ENCODE results near the gene WSB2. TPM values are rescaled to one million over a fixed set of nuclear protein-coding genes. Genes with fewer than 3 reads are reported as not detected.
"Not testable (repeated sequence)": the region's sequence is repeated elsewhere in the genome, so short reads cannot be mapped to it uniquely, and the experiment has no call there.

The WSB2 gene
- total and polyA plus RNA-seq, 7 experiments from 2014 or later = 10.2 to 52.2 (median 18.5) TPM

DNA sequence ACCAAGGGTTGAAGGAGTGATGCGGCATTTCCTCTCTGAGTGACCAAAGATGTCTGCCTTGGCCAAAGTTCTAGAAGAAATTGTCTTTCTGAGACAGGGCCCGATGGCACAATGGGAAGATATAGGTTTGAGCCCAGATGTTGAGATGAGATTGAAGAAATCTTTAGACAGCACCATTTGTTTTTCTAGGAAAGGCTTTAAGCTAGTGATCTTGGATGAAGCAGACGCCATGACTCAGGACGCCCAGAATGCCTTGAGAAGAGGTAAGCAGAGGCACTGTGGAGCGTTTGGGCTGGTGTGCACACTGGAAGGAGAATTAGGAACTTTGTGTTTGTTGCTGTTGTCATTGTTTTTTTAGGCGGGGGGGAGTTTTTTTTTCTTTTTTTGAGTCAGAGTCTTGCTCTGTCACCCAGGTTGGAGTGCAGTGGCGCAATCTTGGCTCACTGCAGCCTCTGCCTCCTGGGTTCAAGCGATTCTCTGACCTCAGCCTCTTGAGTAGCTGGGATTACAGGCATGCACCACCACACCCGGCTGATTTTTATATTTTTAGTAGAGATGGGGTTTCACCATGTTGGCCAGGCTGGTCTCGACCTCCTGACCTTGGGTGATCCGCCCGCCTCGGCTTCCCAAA is 38.8 kb downstream of the WSB2 start:
- DNase-seq; CTCF ChIA-PET; POLR2A ChIA-PET; H3K9me3 ChIP-seq (ENCODE audit: control insufficient read depth in 2 of 3, low read length in 3 of 3); H3K27me3 ChIP-seq (ENCODE audit: control insufficient read depth in 2 of 2, insufficient read depth in 2 of 2, low read length in 2 of 2); intact Hi-C loops (cut with micrococcal nuclease); H3K9me3 Mint-ChIP-seq; H3K27ac ChIP-seq (ENCODE audit: low read depth, low read length); ATAC-seq; H3K4me1 ChIP-seq (ENCODE audit: control insufficient read depth in 2 of 2, insufficient read depth in 2 of 2, low read length in 2 of 2); H3K27me3 Mint-ChIP-seq; H3K4me3 Mint-ChIP-seq; H3K4me3 ChIP-seq (ENCODE audit: low read length): not testable (repeated sequence)
- peaks cover 0 to 61% (median 0%) of the 10 kb centered on the region in 3 experiments for H3K36me3 ChIP-seq (ENCODE audit: control insufficient read depth in 2 of 3, insufficient read depth in 3 of 3, low read length in 3 of 3)
- H3K27ac Mint-ChIP-seq = peak overlapping the region in 3 of 9 donors; percentile 34 to 68 (median 55)
- H3K4me1 Mint-ChIP-seq = peaks cover 7 to 27% (median 12%) of the 10 kb centered on the region in 7 donors
- H3K36me3 Mint-ChIP-seq = peaks cover 4 to 54% (median 24%) of the 10 kb centered on the region in 5 donors

DNA sequence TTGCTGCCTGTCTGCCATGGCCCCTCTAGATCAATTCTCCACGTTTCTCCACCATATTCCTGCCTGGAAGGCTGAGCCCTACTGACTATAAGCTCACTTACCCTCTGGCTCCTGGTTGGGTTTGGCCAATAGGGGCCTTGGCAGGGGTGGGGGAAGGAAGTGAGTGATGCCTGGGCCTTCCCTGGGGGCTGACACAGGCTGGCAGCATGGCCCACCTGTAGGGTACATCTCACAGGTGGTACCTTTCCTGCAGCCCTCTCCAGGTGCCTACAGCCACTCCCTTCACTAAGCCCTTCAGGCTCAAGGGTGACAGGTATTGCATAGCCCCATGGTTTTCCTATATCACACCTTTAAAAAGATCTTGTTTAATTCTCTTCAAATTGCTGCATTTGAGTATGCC is 40.9 kb downstream of the WSB2 start:
- Histone ChIP-seq H3K36me3 (ENCODE audit: control insufficient read depth in 2 of 3, insufficient read depth in 3 of 3, low read length in 3 of 3) (peaks cover 0 to 43% (median 0%) of the 10 kb centered on the region in 3 experiments), H3K27me3 (ENCODE audit: control insufficient read depth in 2 of 2, insufficient read depth in 2 of 2, low read length in 2 of 2) (no peaks in the 10 kb centered on the region), H3K4me1 (ENCODE audit: control insufficient read depth in 2 of 2, insufficient read depth in 2 of 2, low read length in 2 of 2) (peaks cover 10 to 13% of the 10 kb centered on the region in 2 donors), H3K9me3 (ENCODE audit: control insufficient read depth in 2 of 3, low read length in 3 of 3) (no peaks in the 10 kb centered on the region), H3K27ac (ENCODE audit: low read depth, low read length) (no peak overlapping the region), H3K4me3 (ENCODE audit: low read length) (no peak overlapping the region)
- intact Hi-C loops (cut with micrococcal nuclease) = no loop called here
- POLR2A ChIA-PET = no interaction called here
- CTCF ChIA-PET = no interaction called here
- Mint-ChIP-seq H3K9me3 (peaks cover 0 to 5% (median 0%) of the 10 kb centered on the region in 11 donors), H3K36me3 (peaks cover 0 to 33% (median 11%) of the 10 kb centered on the region in 5 donors), H3K4me1 (peaks cover 17 to 36% (median 18%) of the 10 kb centered on the region in 7 donors), H3K27me3 (peaks cover 0 to 3% (median 0%) of the 10 kb centered on the region in 5 donors), H3K4me3 (no peak overlapping the region), H3K27ac (peak overlapping the region in 1 of 9 donors; percentile 26)
- ATAC-seq = no peak
- no peak for DNase-seq

DNA sequence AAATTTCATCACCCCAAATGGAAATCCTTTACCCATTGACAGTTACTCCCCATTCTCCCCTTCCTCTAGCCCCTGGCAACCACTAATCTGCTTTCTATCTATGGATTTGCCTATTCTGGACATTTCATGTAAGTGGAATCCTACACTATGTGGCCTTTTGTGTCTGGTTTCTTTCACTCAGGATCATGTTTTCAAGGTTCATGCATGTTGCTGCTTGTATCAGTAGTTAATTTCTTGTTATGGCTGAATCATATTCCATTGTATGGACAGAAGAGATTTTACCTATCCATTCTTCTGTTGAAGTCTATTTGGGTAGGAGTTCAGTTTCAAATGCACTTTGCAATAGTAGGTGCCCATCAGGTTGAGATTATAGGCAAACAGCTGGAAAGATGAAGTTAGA is 43.1 kb downstream of the WSB2 start:
- H3K36me3 ChIP-seq (ENCODE audit: control insufficient read depth in 2 of 3, insufficient read depth in 3 of 3, low read length in 3 of 3) = peaks cover 0 to 33% (median 0%) of the 10 kb centered on the region in 3 experiments
- H3K4me1 Mint-ChIP-seq = peaks cover 17 to 35% (median 18%) of the 10 kb centered on the region in 7 donors
- no peak overlapping the region for H3K27ac ChIP-seq (ENCODE audit: low read depth, low read length)
- no peak for DNase-seq
- peaks cover 0 to 25% (median 6%) of the 10 kb centered on the region in 5 donors for H3K36me3 Mint-ChIP-seq
- H3K4me1 ChIP-seq (ENCODE audit: control insufficient read depth in 2 of 2, insufficient read depth in 2 of 2, low read length in 2 of 2) = peaks cover 10 to 13% of the 10 kb centered on the region in 2 donors
- ChIA-PET CTCF (no interaction called here), POLR2A (interaction anchor here (0.7 to 2.2 kb wide), 2 partner anchors 19 to 42 kb away, joined by 3 to 9 read pairs; partner anchors contain the start of gene WSB2)
- no peaks in the 10 kb centered on the region for H3K9me3 ChIP-seq (ENCODE audit: control insufficient read depth in 2 of 3, low read length in 3 of 3)
- peak overlapping the region in 2 of 9 donors; percentile 25 to 71 for H3K27ac Mint-ChIP-seq
- H3K27me3 ChIP-seq (ENCODE audit: control insufficient read depth in 2 of 2, insufficient read depth in 2 of 2, low read length in 2 of 2) = no peaks in the 10 kb centered on the region
- H3K4me3 ChIP-seq (ENCODE audit: low read length) = no peak overlapping the region
- peaks cover 0 to 7% (median 0%) of the 10 kb centered on the region in 5 donors for H3K27me3 Mint-ChIP-seq
- H3K9me3 Mint-ChIP-seq = peaks cover 0 to 5% (median 0%) of the 10 kb centered on the region in 11 donors
- intact Hi-C loops (cut with micrococcal nuclease) = loop anchor here (2.0 to 5.0 kb wide), 5 partner anchors 15 to 1281 kb away; partner anchors contain the start of genes FBXO21 (in 2 of the 2), KSR2 (in 1 of the 2), RNFT2 (in 1 of the 2) and SPRING1 (in 1 of the 2)
- peak overlapping the region; percentile 59 to 95 (median 91) for H3K4me3 Mint-ChIP-seq
- no peak for ATAC-seq

DNA sequence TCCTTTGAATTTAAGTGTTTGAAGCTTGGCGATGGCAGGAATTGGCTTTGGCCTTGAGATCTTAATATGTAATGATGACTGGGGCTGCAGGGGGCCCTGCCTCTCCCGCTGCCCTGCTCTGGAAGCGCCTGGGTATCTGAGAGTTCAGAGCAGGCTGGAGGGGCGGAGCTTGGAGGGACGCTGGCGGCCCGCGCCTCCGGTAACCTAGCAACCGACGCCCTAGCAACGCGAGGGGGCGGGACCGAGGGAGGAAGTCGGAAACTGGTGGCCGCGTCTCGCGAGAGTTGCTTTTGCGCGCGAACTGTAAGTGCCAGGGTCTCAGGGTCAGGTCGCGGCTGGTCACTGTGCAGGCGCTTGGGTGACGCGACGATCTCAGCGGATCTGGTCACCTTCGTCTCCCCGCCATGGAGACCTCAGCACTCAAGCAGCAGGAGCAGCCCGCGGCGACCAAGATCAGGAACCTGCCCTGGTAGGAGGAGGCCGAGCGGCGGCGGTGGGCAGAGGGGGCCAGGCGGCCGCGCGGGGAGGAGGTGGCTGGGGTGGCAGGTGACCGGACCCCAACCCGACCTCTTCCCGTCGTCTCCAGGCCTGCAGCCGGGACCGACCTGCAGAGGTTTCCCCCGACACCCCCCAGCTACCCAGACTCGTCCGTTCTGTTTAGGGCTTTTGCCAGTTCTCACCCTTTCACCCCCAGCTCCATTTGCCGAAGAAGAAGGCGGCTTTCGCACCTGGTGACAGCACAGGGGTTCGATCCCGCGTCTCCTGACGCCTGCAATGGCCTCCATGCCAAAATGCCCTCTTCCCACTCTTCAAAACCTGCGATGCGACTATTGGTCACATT is 44.3 kb downstream of the WSB2 start, which contains the start of gene RFC5:
Gene RFC5, plus strand, starts transcription at position 280 of the 841 bp plus-strand sequence. Its CDS starts 125 bp downstream, at position 405.
- peak within 1 kb of the TSS; percentile 80 for H3K4me3 ChIP-seq (ENCODE audit: low read length)
- ChIA-PET CTCF (interaction anchor here (0.6 to 1.4 kb wide), 2 partner anchors 45 to 1366 kb away, joined by 3 read pairs; no protein-coding TSS in a partner anchor), POLR2A (interaction anchor here (1.1 to 2.2 kb wide), 4 partner anchors 9 to 343 kb away, joined by 3 to 9 read pairs (median 4); partner anchors contain the start of gene WSB2)
- peaks cover 10 to 13% of the 10 kb centered on the region in 2 donors for H3K4me1 ChIP-seq (ENCODE audit: control insufficient read depth in 2 of 2, insufficient read depth in 2 of 2, low read length in 2 of 2)
- Mint-ChIP-seq H3K9me3 (peaks cover 0 to 5% (median 0%) of the 10 kb centered on the region in 11 donors), H3K4me1 (peaks cover 11 to 29% (median 18%) of the 10 kb centered on the region in 7 donors), H3K27ac (peak within 1 kb of the TSS; percentile 82 to 95 (median 92)), H3K36me3 (peaks cover 0 to 21% (median 5%) of the 10 kb centered on the region in 5 donors), H3K4me3 (peak within 1 kb of the TSS; percentile 89 to 95 (median 92)), H3K27me3 (peaks cover 0 to 7% (median 0%) of the 10 kb centered on the region in 5 donors)
- peaks cover 0 to 22% (median 0%) of the 10 kb centered on the region in 3 experiments for H3K36me3 ChIP-seq (ENCODE audit: control insufficient read depth in 2 of 3, insufficient read depth in 3 of 3, low read length in 3 of 3)
- H3K27ac ChIP-seq (ENCODE audit: low read depth, low read length) = peak within 1 kb of the TSS; percentile 69
- H3K9me3 ChIP-seq (ENCODE audit: control insufficient read depth in 2 of 3, low read length in 3 of 3) = no peaks in the 10 kb centered on the region
- DNase-seq (peak; percentile 93 to 98 (median 97)), ATAC-seq (peak; percentile 99)
- H3K27me3 ChIP-seq (ENCODE audit: control insufficient read depth in 2 of 2, insufficient read depth in 2 of 2, low read length in 2 of 2) = no peaks in the 10 kb centered on the region
- intact Hi-C loops (cut with micrococcal nuclease) = loop anchor here (1.0 to 5.0 kb wide), 11 partner anchors 16 to 1651 kb away; partner anchors contain the start of genes FBXO21 (in 2 of the 2), PEBP1 (in 2 of the 2), KSR2 (in 1 of the 2) and RNFT2 (in 1 of the 2)

DNA sequence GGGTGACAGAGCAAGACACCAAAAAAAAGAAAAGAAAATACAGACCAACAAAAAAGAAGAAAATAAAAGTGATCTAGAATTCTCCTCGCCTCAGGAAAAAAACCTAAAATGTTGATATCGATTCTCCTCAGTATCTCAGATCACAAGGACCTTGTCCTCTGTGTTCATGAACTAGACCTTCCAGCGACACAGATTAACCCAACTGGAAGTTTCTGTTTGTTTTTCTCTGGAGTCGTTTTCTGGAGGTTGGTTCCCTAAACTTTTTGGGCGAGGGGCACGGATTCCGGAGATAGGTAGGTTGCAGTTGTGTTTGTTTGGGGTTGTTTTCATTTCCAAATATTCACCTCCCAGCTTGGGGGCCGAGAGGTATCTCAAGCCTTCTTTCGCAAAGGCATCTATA is 45.0 kb downstream of the WSB2 start:
- CTCF ChIA-PET = interaction anchor here (0.6 to 1.4 kb wide), 2 partner anchors 46 to 1367 kb away, joined by 3 read pairs; no protein-coding TSS in a partner anchor
- intact Hi-C loops (cut with micrococcal nuclease) = loop anchor here (1.0 to 5.0 kb wide), 11 partner anchors 17 to 1651 kb away; partner anchors contain the start of genes FBXO21 (in 2 of the 2), PEBP1 (in 2 of the 2), KSR2 (in 1 of the 2) and RNFT2 (in 1 of the 2)
- H3K27ac ChIP-seq (ENCODE audit: low read depth, low read length) = no peak overlapping the region
- peaks cover 11 to 27% (median 18%) of the 10 kb centered on the region in 7 donors for H3K4me1 Mint-ChIP-seq
- H3K9me3 Mint-ChIP-seq = peaks cover 0 to 5% (median 0%) of the 10 kb centered on the region in 11 donors
- no peaks in the 10 kb centered on the region for H3K9me3 ChIP-seq (ENCODE audit: control insufficient read depth in 2 of 3, low read length in 3 of 3)
- POLR2A ChIA-PET = interaction anchor here (1.1 to 2.2 kb wide), 4 partner anchors 10 to 343 kb away, joined by 3 to 9 read pairs (median 4); partner anchors contain the start of gene WSB2
- H3K36me3 ChIP-seq (ENCODE audit: control insufficient read depth in 2 of 3, insufficient read depth in 3 of 3, low read length in 3 of 3) = peaks cover 0 to 21% (median 0%) of the 10 kb centered on the region in 3 experiments
- H3K4me3 Mint-ChIP-seq = peak overlapping the region in 9 of 10 donors; percentile 90 to 95 (median 92)
- no peak for ATAC-seq
- H3K4me3 ChIP-seq (ENCODE audit: low read length) = peak overlapping the region; percentile 80
- H3K27me3 ChIP-seq (ENCODE audit: control insufficient read depth in 2 of 2, insufficient read depth in 2 of 2, low read length in 2 of 2) = no peaks in the 10 kb centered on the region
- H3K4me1 ChIP-seq (ENCODE audit: control insufficient read depth in 2 of 2, insufficient read depth in 2 of 2, low read length in 2 of 2) = peaks cover 10 to 13% of the 10 kb centered on the region in 2 donors
- H3K36me3 Mint-ChIP-seq = peaks cover 0 to 15% (median 5%) of the 10 kb centered on the region in 5 donors
- H3K27ac Mint-ChIP-seq = peak overlapping the region in 6 of 9 donors; percentile 82 to 95 (median 90)
- peaks cover 0 to 7% (median 0%) of the 10 kb centered on the region in 5 donors for H3K27me3 Mint-ChIP-seq
- no peak for DNase-seq
